Stimulated activated CD4-positive, alpha-beta T cell treated with anti-CD3 and anti-CD28 coated beads, Interleukin-1b, Interleukin-23, amount 100 ng/mL, for 1 hour (primary cell): ENCODE measurements around the gene TTYH3.

Source experiments
- DNase-seq, 2 donors: peaks; one replicate each; pipeline ENCODE4 v3.0.0-alpha.2; 2020; ENCODE audit warnings: low read depth in 2 of 2

The TTYH3 gene

DNA sequence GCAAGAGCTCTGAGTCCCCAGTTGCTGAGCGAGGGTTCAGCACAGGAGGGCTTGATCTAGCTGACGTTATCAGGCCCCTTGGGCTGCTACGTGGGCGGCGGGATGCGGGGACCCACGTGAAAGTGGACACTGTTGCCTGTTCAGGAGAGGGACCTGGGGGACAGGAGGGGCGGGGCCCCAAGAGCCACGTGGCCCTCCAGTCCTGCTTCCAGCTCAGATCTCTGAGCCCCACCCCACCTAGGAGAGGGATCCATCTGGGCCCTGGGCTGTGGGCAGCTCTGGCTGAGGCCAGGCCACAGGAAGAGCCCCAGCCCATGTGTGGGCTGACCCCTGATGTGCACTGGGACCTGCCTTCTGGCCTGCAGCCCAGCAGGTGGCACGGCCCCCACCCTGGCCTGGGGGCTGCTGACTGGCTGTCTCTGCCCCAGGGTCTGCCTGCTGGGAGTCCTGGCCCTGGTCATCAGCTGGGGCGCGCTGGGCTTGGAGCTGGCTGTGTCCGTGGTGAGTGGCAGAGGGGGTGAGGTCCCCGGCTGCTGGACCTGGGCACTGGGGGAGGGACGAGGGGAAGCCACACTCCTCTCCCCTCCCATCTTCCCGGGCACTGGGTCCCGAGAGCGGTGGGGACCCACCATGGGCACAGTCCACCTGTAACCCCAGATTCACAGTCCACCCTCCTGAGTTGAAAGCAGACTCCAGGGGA is 17.5 kb downstream of the TTYH3 start:
- DNase-seq = no peak

DNA sequence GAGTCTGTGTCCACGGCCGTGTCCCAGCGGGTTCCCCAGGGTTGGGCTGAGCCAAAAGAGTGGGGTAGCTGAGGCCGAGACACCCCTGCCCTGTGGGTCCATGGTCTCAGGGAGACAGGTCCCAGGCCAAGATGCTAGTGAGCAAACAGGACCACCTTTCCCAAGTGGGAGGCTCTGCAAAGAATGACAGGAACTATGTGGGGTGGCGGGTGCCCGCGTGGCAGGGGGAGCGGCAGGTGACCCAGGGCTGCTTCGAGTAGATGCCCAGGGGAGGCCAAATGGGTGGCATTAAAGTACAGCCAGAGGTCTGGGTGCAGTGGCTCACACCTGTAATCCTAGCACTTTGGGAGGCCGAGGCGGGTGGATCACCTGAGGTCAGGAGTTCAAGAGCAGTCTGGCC is 18.2 kb downstream of the TTYH3 start:
- no peak for DNase-seq

DNA sequence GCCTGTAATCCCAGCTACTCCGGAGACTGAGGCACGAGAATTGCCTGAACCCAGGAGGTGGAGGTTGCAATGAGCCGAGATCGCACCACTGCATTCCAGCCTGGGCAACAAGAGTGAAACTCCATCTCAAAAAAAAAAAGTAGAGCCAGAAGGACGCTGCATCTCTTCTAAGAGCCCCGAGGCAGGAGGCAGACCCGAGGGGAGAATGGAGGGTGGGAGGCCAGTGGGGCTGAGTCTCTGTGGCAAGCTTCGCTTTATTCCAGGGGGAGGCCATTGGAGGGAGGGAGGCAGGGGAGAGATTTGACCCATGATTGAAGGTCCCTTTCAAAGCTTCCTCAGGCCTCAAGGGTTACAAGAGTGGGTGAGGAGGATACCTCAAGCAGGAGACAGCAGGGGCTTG is 18.7 kb downstream of the TTYH3 start:
- no peak for DNase-seq

DNA sequence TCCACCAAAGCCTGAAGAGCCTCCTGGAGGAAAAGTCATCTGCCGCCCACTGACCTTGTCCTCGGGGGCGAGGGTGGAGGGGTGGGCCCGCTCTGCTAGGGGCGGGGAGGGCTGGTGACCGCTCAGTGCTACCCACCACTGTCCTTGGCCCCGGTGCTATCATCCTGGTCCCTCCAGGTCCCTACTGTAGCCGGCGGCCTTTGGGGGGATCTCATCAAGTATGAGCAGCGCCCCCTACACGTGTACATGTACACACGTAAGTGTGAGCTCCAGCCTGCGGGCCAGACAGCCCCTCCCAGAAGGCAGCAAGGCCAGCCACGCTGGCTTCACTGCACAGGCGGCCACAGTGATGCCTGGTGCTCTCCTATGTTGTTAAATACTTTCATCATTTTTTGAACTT is 19.6 kb downstream of the TTYH3 start:
- DNase-seq = no peak

DNA sequence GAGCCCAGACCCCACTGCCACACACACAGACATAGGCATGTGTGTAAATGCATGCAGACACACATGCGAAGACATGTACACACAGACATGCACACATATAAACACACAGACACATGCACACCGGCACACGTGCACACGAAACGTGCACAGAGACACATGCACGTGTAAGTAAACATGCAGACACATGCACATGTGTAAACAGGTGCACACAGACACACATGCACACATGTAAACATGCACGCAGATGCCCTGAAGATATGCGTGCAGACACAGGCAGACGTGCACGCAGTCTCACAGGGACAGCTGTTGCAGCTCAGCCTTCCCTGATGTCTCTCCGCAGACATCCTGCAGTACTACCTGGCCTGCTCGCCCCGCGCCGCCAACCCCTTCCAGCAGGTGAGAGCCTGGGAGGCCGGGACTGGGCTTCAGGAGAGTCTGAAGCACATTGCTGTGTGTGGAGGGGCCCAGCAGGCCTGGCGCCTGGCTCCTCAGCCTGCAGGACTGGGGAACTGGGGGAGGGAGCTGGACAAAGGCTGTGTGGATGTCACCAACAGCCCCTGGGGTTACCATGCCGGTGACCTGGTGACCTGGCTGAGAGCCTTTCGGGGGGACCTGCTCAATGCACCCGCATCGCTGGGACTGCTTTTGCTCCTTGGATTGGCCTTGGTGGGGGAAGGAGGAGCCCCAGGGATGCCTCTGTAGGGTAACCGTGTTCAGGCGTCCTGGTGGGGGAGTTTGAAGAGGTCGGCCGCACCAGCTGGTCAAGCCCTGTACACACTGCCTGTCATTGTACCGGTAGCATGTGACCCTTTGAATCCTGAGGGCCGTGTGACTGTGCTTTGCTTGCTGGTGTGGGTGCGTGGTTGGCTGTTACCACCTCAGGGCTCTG is 20.3 kb downstream of the TTYH3 start:
- DNase-seq = no peak

DNA sequence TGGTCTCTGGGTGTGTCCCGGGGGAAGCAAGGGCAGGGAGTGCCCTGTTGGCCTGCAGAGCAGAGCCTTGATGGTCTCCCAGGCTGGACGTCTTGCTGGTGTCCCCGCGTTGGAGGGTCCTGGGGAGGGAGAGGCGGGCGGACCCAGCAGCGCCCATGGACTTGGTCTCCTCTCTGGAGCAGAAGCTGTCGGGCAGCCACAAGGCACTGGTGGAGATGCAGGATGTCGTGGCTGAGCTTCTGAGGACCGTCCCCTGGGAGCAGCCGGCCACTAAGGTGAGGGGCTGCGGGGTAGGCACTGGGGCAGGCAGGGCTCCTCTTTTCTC is 20.9 kb downstream of the TTYH3 start:
- DNase-seq = no peak

DNA sequence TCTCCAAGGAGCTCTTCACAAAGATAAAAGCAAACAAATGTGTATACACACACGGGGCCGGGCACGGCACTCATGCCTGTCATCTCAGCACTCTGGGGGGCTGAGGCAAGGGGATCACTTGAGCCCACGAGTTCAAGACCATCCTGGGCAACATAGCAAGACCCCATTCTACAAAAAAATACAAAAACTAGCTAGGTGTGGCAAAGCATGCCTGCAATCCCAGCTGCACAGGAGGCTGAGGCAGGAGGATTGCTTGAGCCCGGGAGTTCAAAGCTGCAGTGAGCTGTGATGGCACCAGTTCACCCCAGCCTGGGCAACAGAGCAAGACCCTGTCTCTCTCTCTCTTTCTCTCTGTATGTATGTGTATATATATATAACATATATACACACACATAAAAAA is 22.3 kb downstream of the TTYH3 start:
- DNase-seq = no peak

DNA sequence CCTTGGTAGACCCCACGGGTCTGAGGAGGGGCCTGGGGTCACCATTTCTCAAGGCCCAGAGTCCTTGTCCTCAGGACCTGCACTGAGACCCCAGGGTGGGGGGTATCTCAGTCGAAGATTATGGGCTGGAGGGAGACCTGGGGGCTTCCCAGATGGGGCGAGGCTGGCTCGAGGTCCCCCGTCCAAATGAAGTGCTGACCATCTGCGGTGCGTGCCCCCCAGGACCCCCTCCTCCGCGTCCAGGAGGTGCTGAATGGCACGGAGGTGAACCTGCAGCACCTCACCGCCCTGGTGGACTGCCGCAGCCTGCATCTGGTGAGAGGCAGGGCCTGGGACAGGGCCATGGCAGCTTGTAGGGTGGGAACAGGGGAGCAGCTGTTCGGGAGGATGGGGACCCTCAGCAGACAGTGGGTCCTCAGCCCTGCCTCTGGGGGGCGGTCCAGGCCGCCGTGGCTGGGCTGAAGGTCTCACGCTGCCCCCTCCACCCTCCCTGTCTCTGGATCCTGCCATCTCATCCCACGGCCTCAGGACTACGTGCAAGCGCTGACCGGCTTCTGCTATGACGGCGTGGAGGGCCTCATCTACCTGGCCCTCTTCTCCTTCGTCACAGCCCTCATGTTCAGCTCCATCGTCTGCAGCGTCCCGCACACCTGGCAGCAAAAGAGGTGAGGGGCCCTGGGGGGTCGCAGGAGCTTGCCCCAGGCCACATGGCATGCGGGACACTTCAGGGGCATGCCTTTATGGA is 24.3 kb downstream of the TTYH3 start:
- no peak for DNase-seq

DNA sequence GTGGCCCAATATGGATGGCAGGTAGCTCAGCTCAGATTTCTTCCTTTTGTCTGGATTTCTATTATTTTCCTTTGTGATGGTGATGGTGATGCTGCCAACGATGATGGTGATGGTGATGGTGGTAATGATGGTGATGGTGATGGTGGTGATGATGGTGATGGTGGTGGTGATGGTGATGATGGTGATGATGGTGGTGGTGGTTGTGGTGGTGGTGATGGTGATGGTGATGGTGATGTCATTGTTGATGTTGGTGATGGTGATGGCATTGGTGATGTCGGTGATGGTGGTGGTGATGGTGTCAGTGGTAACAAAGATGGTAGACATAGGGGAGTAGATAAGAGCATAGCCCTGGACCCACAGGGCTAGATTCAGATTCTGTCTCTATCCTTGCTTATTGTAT is 25.4 kb downstream of the TTYH3 start:
- DNase-seq = no peak

DNA sequence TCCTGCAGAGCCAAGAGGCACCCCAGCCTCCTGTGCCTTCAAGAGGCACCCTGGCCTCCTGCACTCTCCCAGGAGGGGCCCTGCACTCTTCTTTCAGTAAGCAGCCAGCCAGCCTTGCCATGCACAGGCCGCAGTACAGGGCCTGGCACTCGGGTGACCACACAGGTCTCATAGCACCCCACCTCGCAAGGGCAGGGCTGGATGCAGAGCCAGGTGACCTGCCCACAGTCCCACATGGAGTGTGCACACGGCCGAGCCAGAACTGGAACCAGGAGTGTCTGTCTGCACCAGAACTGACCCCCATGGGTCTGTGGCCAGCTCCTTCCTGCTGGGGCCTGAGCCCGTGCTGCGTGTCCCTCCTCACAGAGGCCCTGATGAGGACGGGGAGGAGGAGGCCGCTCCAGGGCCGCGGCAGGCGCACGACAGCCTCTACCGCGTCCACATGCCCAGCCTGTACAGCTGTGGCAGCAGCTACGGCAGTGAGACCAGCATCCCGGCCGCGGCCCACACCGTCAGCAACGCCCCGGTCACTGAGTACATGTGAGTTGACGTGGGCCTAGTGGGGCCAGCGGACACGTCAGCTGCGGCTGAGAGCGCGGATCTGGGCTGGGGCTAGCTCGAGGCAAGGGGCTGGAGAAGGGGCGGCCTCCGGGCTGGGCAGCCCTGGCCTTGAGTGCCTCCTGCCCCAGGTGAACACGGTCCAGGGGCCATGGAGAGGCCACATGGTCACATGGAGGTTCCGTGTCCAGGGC is 26.3 kb downstream of the TTYH3 start:
- DNase-seq = no peak

DNA sequence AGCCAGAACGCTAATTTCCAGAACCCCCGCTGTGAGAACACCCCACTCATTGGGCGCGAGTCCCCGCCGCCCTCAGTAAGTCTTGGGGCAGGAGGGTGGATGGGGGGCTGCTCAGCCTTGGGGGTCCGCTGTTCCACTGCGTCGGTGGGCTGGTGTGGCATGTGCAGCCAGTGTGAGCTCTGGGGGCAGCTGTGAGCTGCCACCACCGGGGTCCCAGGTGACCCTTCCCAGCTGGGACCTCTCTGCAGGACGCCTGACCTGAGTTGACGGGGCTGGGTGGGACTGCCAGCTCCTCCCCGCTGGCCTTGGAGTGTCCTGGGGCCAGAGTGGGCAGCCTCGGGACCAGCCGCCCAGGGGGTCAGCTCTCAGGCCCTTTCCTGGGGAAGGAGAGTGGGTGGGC is 27.2 kb downstream of the TTYH3 start:
- DNase-seq = no peak

DNA sequence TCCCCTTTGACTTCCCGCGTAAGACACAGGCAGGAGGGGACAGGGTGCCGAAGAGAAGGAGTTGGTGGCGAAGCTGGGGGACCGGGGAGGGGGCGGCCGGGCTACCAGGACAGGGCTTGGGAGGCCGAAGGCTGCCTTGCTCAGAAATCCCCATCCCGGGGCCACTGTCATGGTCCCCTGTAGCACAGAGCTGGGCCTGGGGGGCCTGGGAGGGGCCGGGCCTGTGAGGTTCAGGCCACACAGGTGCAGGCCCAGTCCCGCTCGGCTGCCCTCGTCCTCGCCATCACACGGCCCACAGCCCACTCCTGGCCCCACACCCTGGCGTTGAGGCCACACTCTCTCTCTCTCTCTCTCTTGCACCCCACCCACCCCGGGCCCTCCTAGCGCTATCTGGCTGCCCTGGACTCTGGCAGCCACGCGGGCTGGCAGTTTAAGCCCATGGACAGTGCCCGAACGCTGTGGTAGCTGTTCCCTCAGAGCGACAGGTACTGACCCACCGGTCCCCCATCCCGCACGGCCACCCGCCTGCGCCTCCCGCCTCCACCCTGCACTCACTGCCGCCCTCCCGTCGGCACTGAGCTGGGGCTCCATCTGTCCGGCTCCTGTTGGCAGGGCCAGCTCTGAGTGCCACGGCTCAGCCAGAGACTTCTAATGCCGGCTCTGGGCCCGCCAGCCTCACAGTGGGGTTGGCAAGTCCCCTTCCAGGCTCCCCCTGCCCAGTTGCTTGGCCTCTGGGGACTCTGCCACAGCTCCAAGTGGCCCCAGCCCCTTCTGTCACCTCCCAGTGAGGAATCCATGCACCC is 28.0 kb downstream of the TTYH3 start:
- DNase-seq = no peak

DNA sequence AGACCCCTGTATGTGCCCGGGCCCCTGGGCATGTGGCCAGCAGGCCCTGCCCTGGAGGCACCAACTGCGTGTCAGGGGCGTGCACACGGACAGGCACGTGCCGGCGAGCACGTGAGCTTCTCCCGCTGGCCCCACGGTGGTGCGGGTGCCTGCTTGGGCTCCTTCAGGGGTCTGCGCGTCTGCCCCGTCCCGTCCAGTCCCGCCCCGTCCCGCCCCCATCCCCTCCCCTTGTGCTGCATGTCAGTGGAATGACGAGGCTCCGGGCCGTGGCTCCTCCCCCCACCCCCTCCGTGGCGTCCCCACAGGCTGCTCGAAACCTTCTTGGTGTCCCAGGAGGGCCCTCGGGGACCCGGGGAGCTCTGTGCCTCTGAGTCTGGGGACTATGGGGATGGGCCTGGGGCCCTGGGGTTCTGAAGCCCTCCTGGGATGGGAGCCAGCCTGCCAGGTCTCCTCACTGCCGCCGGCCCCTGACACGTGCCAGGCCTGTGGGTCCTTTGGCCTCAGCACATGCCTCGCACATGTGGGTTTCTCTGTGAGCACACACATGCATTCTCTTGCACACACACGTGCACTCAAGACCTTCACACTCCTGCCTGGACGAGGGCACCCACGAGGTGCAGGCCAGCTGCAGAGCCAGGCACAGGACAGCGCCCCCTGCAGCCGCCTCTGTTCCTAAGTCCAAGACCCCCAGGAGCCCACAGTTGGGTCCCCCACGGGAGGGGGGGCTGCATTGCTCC is 28.7 kb downstream of the TTYH3 start:
- no peak for DNase-seq

DNA sequence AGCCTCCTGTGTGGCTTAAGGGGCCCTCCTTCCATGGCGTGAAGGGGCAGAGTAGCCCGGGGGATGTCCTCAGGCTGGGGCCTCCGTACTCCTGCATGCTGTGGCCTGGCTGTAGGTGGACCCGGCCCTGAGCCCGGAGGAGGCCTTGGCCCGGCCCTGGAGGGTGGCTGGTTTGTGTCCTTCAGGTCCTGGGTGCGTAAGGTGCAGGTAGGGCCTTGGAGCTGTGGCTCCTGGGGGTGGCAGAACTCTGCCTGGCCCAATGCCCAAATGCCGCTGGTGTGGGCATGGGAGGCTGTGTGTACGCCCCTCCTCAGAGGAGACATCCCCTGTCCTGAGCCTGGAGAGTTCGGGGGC is 29.3 kb downstream of the TTYH3 start:
- no peak for DNase-seq

DNA sequence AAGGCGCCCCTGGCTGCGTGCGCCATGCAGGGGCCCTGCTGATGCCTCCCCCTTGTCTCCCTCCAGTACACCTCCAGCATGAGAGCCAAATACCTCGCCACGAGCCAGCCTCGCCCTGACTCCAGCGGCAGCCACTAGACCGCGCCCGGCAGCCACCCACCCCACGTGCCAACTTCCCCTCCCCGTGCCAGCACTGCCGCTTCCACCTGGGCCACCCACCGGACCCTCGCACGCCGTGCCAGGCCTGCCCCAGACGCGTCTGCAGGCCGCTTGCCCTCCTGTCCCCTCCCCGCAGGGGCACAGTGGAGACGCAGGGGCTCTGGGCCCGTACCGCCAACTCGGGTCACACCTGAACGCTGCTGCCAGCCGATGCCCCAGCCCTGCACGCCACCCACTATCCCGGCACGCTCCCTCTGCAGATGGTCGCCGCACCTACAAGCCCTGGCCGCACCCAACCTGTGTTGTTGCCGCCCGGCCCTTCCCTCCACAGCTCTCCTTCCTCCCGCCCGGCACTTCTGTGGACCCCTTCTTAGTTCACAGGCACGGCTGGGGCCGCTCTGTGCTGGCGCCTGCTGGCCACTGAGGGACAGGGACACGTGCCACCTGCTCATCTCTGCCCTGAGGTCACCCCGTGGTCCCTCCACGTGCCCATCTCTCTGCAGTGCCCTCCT is 30.0 kb downstream of the TTYH3 start:
- DNase-seq = no peak

DNA sequence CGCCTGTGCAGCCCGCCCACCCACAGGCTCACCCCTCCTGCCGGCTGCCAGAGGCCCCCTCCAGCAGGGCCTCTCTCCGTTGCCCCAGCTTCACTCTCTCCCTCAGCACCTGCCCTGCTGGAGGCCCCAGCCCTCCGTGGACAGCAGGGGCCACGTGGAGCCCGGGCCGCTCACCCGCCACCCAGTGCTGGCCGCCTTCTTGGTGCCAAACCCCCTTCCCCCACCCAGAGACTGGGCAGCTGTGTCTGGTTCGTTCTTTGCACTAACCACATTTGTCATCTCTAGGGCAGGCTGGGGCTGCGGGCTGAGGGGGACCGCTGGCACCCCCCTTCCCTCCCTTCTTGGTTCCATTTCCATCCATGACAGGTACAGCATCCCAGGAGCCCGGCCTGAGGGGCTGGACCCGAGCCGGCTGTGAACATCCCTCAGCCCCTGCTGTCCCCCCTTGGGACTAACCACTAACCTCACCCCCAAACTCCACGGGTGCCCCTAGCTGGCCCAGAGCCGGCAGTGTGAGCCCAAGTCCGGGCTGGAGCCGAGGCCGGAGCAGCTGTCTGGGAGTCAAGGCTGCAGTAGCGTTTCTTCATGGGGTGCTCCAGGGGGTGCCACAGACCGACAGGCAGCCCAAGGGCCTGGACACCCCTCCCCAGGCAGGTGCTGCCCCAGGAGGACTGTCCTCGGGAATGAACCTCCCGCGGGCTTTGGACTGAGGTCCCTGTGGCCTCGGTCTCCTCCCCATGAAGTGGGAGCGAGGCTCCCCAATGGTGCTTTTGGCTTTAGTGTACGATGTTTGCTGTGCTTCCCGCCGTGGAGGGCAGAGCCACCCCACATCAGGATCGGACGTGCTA is 30.7 kb downstream of the TTYH3 start:
- no peak for DNase-seq

DNA sequence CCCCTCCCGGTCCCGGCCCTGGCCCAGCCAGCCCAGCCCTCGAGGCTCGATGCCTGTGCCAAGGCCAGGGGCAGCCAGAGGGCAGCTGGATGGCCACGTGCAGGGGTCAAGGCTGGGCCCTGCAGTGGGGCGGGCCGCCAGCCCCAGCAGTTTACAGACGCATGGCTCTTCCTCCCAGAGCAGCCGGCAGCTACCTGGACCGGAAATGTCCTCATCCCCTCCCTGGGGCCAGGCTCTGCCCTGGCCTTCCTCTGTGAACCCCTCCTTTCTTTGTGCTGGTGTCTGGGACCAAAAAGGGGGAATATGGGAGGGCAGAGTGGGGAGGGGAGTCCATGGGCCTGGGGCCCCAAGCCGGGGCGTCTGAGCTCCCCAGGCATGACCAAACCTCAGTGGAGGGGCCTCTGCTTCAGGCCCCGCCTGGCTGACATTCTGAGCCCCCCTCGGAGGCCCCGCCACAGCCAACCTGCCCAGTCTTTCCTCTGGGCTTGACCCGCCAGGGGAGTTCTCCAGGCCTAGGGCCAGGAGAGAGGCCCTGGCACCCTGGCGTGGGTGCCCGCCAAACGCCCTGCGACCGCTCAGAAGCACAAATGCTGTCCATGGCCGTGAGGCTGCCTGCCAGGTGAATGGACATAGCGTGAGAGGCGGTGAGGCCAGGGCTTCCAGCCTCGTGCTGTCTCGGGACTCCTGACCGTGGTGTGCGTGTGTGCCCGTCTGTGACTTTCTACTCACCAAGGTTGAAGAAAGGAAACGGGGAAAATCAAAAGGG is 31.5 kb downstream of the TTYH3 start:
- DNase-seq = no peak

DNA sequence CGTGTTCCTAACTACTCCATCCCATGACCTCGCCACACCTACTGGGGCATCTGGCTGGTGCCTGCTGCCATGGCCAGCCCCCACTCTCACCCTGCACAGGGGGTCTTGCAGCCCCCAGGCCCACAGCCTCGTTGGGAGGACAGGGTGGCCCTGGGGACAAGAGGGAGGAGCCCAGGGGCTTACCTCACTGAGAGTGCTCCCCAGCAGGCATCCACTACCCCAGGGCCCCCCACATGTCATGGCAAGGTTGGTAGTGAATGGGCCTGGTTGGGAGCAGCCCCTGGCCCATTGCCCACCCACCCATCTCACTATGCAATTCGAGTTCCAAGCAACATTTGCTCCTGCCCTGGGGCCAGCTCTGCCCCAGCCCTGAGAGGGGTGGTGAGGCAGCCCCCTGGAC is 32.2 kb downstream of the TTYH3 start:
- DNase-seq = no peak
